ENCODE results near the gene KIF16B. TPM values are rescaled to one million over a fixed set of nuclear protein-coding genes. Genes with fewer than 3 reads are reported as not detected.

The KIF16B gene
- total and polyA plus RNA-seq, 2 of the 13 experiments (the other 11 are each of a cell fraction or from before 2014, with no cell fraction given) = 6.9 to 18.0 TPM

DNA sequence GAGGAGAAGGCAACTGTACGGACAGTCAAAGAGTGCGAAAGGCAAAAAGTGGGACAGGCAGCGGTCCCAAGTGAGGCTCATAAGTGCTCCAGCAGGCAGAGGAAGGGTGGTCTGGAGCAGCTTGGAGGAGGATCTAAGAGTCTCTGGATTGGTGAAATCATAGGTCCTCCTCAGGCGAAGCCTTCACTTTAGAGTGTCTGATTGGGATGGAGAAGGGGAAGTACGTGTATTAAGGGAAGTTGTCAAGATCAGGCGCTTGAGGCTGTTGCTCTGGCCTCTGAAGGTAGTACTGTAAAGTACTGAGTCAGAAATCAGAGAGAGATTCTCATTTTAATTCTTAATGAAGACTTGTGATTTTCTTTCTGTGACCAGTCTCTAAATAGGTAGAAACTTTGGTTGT, 185.6 kb downstream of the KIF16B start:
- Histone ChIP-seq H3K79me2 (ENCODE audit: insufficient read depth, low read length) (no peaks in the 10 kb centered on the region), H3K27ac (ENCODE audit: extremely low read length, insufficient read depth, low read length) (no peak overlapping the region), H3K4me3 (replicated peaks in 1 of 3; ENCODE audit: insufficient read depth in 1 of 3, low read depth in 2 of 3, low read length in 3 of 3) (no peak overlapping the region), H4K20me1 (ENCODE audit: insufficient read depth, low read length) (no peaks in the 10 kb centered on the region), H3K4me2 (ENCODE audit: low read depth, low read length) (no peak overlapping the region), H2AFZ (ENCODE audit: low read length) (no peak overlapping the region), H3K36me3 (replicated peaks in 1 of 2; ENCODE audit: control insufficient read depth in 1 of 2, insufficient read depth in 2 of 2, low read length in 2 of 2) (no peaks in the 10 kb centered on the region; a peak in 1 of 5 replicates), H3K9me3 (ENCODE audit: low read length) (no peaks in the 10 kb centered on the region), H3K27me3 (ENCODE audit: control insufficient read depth in 1 of 2, insufficient read depth in 2 of 2, low read length in 2 of 2) (no peaks in the 10 kb centered on the region), H3K9ac (ENCODE audit: insufficient read depth, low read depth, low read length) (no peak overlapping the region), H3K4me1 (ENCODE audit: insufficient read depth, low read length) (no peaks in the 10 kb centered on the region)
- ATAC-seq (no peak), DNase-seq (ENCODE audit: low spot score) (no peak), FAIRE-seq (no peak)
- ChIA-PET CTCF (ENCODE audit: low intra/inter-chr PET ratio, low total read pairs) (no interaction called here), POLR2A (no interaction called here)
- TF ChIP-seq, protein P1, sequence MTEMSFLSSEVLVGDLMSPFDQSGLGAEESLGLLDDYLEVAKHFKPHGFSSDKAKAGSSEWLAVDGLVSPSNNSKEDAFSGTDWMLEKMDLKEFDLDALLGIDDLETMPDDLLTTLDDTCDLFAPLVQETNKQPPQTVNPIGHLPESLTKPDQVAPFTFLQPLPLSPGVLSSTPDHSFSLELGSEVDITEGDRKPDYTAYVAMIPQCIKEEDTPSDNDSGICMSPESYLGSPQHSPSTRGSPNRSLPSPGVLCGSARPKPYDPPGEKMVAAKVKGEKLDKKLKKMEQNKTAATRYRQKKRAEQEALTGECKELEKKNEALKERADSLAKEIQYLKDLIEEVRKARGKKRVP (CRISPR knock-in tag; IDR thresholded peaks at IDR 0.05) = no peak
- no peak for TF ChIP-seq NKX3-1 (CRISPR knock-in tag; IDR thresholded peaks at IDR 0.05)
- TF ChIP-seq ETV6 (CRISPR knock-in tag; conservative IDR thresholded peaks at IDR 0.05) = no peak
- TF ChIP-seq ZC3H4 (CRISPR knock-in tag; IDR thresholded peaks at IDR 0.05; ENCODE audit: borderline replicate concordance) = no peak
- TF ChIP-seq NR2F2 (IDR thresholded peaks at IDR 0.05; ENCODE audit: borderline replicate concordance, low read depth) = no peak
- TF ChIP-seq FIP1L1 (IDR thresholded peaks at IDR 0.05; ENCODE audit: borderline replicate concordance, insufficient read depth, low read depth, low read length) = no peak
- TF ChIP-seq, protein P2, sequence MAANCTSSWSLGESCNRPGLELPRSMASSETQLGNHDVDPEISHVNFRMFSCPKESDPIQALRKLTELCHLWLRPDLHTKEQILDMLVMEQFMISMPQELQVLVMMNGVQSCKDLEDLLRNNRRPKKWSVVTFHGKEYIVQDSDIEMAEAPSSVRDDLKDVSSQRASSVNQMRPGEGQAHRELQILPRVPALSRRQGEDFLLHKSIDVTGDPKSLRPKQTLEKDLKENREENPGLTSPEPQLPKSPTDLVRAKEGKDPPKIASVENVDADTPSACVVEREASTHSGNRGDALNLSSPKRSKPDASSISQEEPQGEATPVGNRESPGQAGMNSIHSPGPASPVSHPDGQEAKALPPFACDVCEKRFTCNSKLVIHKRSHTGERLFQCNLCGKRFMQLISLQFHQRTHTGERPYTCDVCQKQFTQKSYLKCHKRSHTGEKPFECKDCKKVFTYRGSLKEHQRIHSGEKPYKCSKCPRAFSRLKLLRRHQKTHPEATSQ (CRISPR knock-in tag; IDR thresholded peaks at IDR 0.05; ENCODE audit: borderline replicate concordance) = no peak
- TF ChIP-seq DMAP1 (CRISPR knock-in tag; IDR thresholded peaks at IDR 0.05) = no peak
- in situ Hi-C loops (cut with HindIII; ENCODE audit: extremely low pct_ligation_motif_present, low pct_unique_long_range_greater_than_20kb) = no loop called here
- intact Hi-C loops (cut with micrococcal nuclease; ENCODE audit: unreplicated experiment) = no loop called here
- WGBS (ENCODE audit: low lambda C conversion rate) = 98% methylated on average over 6 of the region's 6 CpGs
- no TSS peak for BruUV-seq (replicated peaks)
